ENCODE data around the gene COLEC12.

COLEC12 gene

DNA sequence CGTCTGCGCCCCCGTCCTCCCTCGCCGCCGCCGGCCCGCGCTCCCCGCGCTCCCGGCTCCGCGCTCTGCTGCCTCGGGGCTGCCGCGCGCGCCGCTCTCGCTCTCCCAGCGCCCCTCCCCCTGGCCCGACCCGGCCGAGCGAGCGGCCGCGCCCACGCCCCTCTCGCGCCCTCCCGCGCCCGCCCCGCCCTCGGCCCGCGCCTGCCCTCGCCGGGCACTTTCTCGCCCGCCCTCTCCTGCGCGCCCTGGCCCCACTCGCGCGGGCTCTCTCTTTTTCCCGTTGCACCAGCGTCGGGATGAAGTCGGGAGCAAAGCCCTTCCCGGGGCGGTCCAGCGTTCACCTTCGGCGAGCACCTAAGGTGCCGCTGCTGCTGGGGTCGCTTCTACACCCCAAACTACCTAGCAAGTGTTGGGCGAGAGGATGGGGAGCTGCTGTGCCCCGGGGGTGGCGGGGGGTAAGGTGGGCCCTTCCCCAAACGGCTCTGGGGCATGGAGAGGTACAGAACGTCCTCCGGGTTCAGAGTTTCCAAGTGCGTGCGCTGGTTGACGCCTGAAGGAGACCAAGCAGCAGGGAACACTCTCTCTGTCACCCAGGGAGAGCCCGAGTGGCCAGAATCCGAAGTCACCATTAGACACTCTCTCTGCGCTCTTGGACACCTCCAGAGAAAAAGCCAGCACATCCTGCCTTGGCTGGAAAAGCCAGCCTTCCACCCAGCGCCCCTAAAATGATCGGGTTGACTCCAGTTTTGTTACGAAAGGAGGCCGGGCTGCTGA lies at the start of gene COLEC12:
Gene COLEC12 (minus strand): TSS at position 70 of the 774 bp plus-strand sequence. CDS start 187 bp downstream, outside the sequence.
- DNase-seq (ENCODE audit: low read depth in 2 of 2) = no peak

DNA sequence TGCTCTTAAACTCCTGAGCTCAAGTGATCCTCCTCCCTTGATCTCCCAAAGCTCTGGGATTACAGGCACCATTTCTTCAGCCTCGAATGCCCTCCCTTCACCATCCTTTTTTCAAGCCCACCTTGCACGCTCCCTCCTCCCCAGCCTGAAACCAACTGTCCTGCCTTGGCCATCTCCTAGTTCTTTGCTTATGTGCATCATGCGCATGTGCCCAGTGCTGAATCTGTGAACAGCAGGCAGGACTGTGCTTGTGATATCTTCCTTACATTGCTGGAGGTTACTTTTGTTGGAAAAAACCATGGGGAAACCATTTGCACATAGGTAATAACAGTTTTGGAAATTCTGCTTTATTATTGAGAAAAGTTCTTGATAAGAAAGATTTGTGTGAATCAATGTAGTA lies 49.5 kb upstream of the COLEC12 start:
- DNase-seq (ENCODE audit: low read depth in 2 of 2) = no peak

DNA sequence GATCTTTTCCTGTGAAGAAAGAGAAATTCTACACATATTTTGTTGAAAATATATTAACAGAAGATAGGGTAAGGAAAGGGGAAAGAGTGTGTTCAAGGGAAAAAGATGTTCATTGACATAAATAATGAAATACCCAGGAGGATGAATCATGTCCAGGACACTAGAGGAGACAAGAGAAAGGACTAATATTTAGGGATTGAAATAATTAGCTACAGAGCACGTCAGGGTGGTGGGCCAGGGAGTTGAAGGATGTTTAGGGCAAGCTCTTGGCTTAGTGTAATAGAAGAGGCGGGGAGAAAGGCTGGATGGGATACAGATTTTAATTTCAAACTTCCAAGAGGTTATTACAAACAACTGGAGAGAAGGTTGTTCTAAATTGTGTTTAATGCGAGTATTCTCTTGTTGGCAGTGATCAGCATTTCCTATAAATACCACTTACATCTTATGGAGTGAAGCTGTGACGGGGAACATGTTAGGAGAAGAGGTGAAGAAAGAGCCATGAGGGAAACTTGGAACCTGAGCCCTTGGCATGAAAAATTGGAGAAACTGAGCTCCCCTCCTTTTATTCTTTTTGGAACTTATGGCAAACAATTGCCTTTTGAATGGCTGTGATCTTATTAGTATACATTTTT lies 43.1 kb upstream of the COLEC12 start:
- no peak for DNase-seq (ENCODE audit: low read depth in 2 of 2)

DNA sequence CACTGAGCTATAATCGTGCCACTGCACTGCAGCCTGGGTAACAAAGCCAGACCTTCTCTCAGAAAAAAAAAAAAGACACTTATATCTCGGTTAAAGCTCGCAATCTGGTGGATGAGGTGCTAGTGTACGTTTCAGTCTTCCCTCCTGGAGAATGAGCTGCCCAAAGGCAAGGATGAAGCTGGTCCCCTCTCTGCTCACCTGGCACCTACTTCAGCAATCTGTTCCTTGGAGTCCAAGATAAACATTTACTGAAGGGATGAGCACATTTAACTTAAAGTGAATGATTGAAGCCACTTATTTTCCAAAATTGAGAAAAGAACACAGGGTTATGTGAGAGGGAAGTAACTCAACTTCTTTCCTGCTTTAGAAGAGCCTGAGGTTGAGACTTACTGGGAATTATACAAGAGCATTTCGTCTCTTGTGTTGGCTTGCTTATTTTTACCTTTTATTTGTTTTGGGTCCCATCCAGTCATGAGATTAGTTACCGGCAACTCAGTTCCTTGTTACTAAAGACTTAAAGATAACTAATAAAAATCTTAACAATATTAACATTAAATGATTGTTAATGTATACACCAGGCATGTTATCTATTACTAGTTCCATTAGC lies 33.6 kb upstream of the COLEC12 start:
- DNase-seq (ENCODE audit: low read depth in 2 of 2) = no peak

DNA sequence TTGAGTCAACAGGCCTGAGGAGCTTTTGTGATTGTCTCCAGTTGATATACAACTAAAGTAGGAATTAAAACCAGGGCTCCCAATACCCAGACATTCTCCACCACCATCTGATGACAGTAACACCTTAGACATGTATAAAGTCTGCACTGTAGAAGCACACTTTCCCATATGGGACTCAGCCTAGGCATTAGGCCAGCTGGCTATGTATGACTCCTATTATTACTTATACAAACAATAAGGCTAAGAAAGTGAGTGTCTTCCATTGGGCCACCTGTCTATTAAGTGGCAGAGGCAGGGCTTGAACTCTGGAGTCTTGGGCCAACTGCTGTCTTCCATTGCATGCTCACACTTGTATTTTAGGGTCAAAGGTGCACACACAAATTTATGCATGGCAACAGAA lies 32.1 kb upstream of the COLEC12 start:
- DNase-seq (ENCODE audit: low read depth in 2 of 2) = no peak

DNA sequence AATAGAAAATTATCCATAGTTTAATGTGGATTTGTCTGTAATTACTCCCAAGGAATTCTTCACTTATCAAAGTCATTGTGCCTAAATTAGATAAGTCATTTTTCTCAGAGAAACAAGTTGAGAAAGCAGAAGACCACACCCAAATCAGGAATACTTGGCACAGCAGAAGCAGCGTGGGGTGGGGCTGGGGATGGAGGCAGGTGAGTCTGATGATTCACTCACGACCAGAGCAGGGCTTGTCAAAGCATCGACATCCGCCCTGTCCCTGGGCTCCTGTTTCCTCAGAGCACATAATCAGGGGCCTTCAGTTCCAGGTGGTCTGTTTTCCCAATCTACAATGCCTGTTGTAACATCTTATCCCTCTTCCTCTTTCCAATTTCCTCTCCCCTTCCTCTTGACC lies 31.5 kb upstream of the COLEC12 start:
- DNase-seq (ENCODE audit: low read depth in 2 of 2) = no peak

DNA sequence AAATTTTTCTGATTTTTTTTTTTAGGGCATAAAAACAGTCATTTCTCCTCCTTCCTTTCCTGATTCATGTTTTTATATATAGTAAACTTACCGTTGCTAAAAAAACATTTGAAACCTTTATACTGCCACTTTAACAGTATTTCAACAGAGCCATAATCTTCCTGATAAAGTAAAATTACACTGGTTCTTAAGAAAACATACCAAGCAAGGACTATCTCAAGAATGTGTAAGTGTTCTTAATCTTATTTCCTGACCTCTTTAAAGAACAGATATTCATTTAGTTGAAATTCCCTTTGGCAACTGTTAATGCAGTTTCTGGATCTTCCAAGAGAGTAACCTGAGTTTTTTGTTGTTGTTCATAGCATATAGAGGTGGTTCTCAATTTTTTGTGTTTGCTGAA lies 26.6 kb upstream of the COLEC12 start:
- DNase-seq (ENCODE audit: low read depth in 2 of 2) = no peak

DNA sequence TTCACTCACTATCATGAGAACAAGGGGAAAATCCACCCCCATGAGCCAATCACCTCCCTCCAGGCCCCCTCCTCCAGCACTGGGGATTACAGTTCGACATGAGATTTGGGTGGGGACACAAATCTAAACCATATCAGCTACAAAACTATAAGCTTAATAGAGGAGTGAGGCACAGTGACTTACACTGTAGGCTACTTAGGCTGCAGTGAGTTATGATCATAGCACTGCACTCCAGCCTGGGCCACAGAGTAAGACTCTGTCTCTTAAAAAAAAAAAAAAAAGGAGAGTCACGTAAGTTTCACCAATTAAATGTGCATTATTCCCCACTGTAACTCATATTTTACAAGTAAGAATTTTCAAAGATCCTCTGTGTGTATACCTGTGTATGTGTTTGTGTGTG lies 26.2 kb upstream of the COLEC12 start:
- DNase-seq (ENCODE audit: low read depth in 2 of 2) = no peak

DNA sequence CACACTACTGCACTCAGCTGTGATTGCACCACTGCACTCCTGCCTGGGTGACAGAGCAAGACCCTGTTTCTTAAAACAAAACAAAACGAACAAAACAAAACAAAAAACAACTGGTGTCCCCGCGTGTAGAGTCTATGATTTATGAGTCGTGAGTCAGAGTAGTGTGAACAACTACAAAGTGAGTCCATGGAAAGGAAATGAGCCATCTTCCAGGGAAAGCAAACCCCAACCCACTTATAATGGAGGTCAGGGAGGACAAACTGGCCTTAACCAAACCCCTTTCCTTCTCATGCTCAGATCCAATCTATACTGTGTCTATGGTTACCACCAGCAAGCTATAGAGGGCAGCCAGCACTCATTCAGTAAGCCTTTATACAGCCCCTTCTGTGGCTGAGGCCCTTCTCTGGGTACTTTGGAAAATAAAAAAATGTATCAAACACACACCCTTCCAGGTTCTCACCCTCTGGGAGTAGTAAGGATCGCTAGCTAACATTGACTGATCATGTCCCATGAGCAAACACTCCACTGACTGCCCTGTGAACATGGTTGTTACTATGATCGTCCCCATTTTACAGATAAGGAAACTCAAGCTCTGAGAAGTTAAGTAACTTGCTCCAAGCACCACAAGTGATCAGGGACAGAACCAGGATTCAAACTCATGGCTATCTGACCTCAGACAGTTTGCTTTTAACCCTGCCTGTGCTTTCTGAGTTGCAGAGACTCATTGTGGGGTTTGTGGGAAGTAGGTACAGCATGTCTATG lies 24.7 kb upstream of the COLEC12 start:
- DNase-seq (ENCODE audit: low read depth in 2 of 2) = no peak

DNA sequence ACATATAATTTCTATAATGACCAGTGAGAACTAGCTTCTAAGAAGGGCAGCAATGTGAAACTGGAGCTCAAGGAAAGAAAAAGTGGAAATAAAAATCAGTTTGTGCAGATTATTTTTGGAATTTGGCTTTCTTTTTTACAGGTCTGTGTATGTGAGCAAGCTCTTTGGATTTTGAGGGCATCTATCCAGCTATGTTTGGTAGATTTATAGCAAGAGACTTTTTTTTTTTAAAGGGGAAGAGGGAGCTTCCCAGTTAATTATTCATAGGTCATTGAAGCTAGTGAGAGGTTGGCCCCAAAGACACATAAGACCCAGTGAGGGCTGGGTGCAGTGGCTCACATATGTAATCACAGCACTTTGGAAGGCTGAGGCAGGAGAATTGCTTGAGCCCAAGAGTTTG lies 24.0 kb upstream of the COLEC12 start:
- DNase-seq (ENCODE audit: low read depth in 2 of 2) = no peak

DNA sequence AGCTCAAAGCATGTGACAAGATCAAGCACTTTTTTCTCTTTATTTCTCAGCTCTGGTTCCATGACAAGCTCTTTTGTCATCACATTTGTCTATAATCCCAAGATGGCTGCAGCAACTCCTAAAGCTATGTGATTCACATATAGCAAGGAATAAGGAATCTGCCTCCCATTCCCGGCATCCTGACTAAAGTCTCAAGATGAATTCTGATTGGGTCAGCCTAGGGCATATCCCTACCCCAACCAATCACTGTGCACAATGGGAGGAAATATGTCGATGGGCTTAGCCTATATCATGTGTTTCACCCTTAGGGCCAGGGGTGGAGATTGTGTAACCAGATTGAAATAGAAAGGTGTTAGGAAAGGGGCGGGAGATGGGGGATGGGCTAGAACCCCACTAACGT lies 23.1 kb upstream of the COLEC12 start:
- DNase-seq (ENCODE audit: low read depth in 2 of 2) = no peak

DNA sequence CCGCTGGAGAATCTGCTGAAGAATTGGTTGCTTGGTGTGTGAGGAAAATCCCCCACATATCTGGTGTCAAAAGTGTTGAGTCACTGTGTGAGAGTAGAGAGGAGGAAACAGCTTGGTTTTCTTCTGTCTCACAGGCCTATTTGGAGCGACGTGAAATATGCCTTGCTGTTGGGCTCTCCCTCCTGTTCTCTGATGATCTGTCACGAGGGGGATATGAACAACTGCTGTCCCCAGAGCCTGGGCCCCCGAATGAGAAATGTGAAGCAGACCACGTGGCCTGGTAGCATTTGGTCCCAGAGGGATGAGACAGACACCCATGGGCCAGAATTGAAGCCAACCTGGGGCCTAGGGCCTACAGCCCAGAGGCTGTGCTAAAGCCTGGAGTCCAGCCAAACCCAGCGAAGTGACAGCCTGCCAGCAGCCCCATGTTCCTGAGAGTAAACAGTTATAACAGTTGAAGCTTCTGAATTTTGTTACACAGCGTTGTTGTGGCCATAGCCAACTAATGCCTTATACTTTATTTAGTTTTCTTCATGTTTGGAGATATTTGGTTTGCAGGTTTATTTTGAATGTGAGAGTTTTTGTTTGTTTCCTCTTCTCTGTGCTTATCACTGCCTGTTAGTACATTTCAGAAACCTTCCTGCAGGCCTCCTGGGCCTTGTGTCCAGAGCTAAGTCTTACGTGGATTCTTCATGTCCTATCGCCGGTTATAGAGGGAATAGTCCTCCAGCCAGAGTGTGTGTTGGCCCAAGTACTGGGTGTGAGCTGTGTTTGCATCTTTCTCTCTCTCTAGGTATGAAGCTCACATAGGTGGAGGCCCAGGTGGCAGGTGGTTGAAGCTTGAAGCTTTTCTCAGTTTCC lies 18.7 kb upstream of the COLEC12 start:
- no peak for DNase-seq (ENCODE audit: low read depth in 2 of 2)

DNA sequence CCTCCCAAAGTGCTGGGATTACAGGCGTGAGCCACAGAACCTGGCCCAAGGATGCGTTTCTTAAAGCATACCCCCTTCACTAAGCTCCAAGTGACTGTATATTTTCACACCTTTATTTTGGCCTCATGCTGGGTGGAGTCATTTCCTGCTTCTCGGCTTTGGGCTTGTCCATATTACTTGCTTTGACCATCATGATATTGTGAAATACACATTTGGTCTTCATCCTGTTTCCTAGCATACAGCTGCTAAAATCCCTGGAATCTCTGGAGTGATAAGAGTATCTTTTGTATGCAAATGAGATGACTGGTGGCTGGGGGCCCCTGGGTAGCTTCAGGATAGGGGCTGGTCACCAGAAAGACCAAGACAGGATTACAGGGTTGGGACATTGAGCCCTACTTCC lies 17.6 kb upstream of the COLEC12 start:
- no peak for DNase-seq (ENCODE audit: low read depth in 2 of 2)

DNA sequence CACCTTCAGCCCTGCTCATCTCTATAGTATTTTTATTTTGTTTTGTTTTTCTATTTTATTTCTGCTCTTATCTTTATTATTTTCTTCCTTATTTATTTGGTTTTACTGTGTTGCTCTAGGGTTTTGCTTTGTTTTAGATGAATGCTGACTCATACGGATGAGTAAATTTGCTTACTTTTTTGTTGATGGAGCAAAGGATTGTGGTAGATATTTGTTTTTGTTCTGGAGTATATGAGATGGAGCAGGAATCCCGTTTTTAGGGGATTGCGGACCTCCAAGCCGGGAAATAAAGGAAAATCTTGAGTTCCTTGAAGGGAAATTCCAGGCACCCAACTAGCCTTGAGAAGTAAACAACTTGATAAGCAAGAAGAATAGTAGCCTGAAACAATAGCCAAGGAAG lies 15.3 kb upstream of the COLEC12 start:
- no peak for DNase-seq (ENCODE audit: low read depth in 2 of 2)

DNA sequence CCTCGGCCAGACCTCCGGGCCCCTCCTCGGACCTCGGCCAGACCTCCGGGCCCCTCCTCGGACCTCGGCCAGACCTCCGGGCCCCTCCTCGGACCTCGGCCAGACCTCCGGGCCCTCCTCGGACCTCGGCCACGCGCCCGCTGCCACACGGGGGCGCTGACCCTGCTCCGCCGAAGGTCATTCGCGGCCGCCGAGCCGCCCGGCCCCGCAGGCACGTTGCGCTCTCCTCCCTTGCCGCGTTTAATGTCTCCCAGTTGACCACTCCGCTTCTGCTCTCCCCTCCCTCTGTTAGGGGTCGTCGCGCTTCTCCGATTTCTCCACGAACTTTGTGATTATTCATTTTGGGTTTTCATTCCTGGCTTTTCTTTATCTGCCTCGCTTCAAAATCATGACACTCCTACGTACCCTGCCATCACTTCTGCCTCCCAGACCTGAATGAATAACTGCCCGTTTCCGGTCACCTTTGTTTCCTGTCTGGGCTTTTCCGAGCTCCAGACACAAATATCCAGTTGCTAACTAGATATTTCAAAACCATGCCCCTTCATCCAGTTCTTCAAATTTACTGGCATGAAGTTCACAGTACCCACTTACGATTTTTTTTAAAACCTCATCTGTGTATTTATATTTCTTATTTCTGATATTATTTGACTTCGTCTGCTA lies 14.8 kb upstream of the COLEC12 start:
- no peak for DNase-seq (ENCODE audit: low read depth in 2 of 2)

DNA sequence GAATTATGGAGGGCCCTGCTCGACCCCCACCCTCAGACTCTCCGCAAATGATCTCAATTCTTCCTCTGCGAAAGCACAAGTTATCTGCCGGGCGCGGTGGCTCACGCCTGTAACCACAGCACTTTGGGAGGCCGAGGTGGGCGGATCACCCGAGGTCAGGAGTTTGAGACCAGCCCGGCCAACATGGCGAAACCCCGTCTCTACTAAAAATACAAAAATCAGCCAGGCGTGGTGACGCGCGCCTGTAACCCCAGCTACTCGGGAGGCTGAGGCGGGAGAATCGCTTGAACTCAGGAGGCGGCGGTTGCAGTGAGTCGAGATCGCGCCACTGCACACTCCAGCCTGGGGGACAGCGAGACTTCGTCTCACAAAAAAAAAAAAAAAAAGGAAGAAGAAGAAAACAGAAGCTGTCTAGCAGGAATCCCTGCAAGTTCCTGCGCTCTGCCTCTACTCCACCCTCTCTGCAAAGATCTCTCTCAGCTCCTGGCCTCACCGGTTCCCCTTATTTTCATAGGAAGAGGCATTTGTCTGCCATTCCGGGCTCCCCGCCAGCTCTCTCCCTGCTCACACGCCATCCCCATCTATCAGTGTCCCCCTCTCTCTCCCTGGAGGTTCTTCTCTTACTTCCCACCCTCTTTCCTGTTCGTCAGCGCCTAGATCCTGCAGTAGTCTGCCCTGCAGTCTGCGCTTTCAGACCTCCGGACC lies 13.5 kb upstream of the COLEC12 start:
- no peak for DNase-seq (ENCODE audit: low read depth in 2 of 2)

DNA sequence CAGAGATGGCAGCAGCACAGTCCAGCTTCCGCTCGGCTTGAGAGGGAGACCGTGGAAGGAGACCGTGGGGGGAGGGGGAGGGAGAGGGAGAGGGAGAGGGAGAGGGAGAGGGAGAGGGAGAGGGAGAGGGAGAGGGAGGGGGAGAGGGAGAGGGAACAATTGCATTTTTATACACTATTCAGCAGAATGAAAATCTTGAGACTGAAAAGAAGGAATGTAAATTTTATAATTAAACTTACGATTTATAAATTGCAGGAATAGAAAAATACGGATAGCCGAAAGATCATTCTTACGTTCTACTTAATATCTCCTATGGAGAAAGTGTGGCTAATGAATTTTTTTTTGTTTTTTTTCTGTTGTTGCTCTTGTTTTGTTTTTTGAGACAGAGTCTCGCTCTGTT lies 12.5 kb upstream of the COLEC12 start:
- DNase-seq (ENCODE audit: low read depth in 2 of 2) = no peak

DNA sequence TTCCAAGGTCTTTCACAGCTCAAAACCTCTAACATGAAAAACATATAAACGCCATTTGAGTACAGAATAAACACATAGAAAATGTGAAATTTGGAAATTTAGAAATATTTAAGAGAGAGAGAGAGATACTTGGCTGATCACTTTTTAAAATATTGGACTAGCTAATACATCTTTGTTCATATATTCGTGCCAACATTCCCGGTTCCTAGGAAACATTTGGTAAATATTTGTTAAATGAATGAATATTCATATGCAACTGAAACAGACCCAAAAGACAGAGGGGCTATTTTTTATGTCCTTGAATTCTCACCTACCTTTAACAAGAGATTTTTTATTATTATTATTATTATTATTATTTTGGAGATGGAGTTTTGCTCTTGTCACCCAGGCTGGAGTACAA lies 8.3 kb upstream of the COLEC12 start:
- no peak for DNase-seq (ENCODE audit: low read depth in 2 of 2)

DNA sequence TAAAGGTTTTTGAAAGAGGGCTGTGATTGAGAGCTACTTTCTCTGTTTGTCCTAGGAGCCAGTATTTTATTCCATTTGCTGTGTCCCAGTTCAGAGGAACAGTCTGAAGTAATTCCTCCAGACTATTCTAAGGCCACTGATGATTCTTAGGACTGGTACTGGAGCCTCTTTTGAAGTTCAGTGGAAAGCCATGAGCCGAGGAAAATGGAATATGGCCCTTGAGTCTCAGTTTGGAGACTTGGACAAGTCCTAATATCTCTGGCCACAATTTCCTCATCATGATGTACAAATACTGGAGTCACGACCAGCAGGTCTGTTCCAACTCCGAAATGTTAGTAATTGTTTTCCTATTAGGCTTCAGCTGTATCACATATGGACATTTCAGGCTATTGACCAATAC lies 7.1 kb upstream of the COLEC12 start:
- DNase-seq (ENCODE audit: low read depth in 2 of 2) = no peak

DNA sequence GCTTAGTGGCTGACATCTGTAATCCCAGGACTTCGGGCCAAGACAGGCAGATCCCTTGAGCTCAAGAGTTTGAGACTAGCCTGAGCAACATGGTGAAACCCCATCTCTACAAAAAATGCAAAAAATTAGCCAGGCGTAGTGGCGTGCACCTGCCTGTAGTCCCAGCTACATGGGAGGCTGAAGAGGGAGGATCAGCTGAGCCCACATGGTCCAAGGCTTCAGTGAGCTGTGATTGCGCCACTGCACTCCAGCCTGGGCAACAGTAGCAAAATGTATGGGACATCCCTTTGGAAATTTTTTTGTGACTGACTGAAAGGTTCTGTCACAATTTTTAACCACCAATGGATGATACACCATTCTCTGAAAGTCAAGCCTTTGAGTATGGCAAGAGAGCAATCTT lies 6.3 kb upstream of the COLEC12 start:
- DNase-seq (ENCODE audit: low read depth in 2 of 2) = no peak
